Ovary (tissue), 3 donors: ENCODE data around the gene SLC37A2.

Source experiments
- EP300 ChIP-seq: sonication (generic); formaldehyde crosslinking; IDR thresholded peaks from one replicate; pipeline ENCODE4 v1.6.1; 2017; ENCODE audit warnings: antibody characterized with exemption
- TF ChIP-seq, protein P1 (sequence below), 3 donors: fragments of 450-650 bp in 2 of 3; fragments of 200-600 bp in 1 of 3; IDR thresholded peaks; one replicate each; pipeline versions ENCODE4 v1.5.1 to v1.8.0; 2016 to 2022; ENCODE audit warnings: antibody characterized with exemption in 3 of 3, mild to moderate bottlenecking in 1 of 3
- donor health status: DM: no; HTN: no; CAD: no.

DNA sequence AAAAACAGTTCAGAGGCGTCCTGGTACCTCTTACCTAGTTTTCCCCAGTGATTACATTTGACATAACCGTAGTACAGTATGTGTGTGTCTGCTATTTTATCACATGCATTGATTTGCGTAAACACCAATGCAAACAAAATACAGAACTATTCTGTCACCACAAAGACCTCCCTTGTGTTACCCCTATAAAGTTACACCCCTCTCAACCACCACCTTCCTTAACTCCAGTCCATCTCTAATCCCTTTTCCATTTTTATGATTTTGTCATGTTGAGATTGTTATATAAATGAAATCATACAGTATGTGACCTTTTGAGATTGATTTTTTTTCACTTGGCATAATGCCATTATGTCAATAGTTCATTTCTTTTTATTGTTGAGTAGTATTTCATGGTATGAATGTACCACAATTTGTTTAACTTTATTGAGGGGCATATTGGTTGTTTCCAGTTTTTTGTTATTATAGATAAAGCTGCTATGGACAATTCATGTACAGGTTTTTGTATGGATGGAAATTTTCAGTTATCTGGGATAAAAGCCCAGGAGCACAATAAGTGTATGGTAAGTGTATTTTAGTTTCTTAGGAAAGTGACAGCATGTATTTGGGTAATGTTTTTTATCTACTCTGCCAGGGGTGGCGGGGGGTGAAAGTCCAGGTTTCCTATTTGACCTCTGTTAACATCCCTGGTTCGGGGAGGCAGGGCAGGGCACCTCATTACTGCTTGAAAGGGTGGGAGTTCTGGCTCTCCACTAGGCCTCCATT, 6.0 kb upstream of the SLC37A2 start:
- TF ChIP-seq EP300, result no peak
- TF ChIP-seq, protein P1, sequence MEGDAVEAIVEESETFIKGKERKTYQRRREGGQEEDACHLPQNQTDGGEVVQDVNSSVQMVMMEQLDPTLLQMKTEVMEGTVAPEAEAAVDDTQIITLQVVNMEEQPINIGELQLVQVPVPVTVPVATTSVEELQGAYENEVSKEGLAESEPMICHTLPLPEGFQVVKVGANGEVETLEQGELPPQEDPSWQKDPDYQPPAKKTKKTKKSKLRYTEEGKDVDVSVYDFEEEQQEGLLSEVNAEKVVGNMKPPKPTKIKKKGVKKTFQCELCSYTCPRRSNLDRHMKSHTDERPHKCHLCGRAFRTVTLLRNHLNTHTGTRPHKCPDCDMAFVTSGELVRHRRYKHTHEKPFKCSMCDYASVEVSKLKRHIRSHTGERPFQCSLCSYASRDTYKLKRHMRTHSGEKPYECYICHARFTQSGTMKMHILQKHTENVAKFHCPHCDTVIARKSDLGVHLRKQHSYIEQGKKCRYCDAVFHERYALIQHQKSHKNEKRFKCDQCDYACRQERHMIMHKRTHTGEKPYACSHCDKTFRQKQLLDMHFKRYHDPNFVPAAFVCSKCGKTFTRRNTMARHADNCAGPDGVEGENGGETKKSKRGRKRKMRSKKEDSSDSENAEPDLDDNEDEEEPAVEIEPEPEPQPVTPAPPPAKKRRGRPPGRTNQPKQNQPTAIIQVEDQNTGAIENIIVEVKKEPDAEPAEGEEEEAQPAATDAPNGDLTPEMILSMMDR (IDR thresholded peaks at IDR 0.05), result no peak
